Mesendoderm (in vitro differentiated cells): Measurements from ENCODE around the gene CRBN. TPM values are rescaled to one million over a fixed set of nuclear protein-coding genes. Genes with fewer than 3 reads are reported as not detected.

Experiments
- DNase-seq: peaks from one replicate; pipeline ENCODE4 v3.0.0; 2013
- H2AK5ac ChIP-seq: 2 replicates; pipeline ENCODE4 v1.6.1; 2013; ENCODE audit warnings: low read length, inconsistent platforms
- H2BK120ac ChIP-seq: 2 replicates; pipeline ENCODE4 v1.6.1; 2013; ENCODE audit warnings: low read depth, mild to moderate bottlenecking, low read length, moderate library complexity, mixed read lengths
- H2BK15ac ChIP-seq: replicated peaks from 2 replicates; pipeline ENCODE4 v1.6.1; 2013; ENCODE audit warnings: low read depth, mild to moderate bottlenecking, moderate library complexity
- H2BK5ac ChIP-seq: 2 replicates; pipeline ENCODE4 v1.6.1; 2013; ENCODE audit warnings: low read length, inconsistent platforms
- H3K18ac ChIP-seq: 2 replicates; pipeline ENCODE4 v1.6.1; 2013; ENCODE audit warnings: mild to moderate bottlenecking, low read length, mixed read lengths
- H3K23ac ChIP-seq: one replicate; pipeline ENCODE4 v1.6.1; 2013; ENCODE audit warnings: low read length
- H3K27ac ChIP-seq: 2 replicates; pipeline ENCODE4 v1.5.1; 2013; ENCODE audit warnings: low read depth, mild to moderate bottlenecking, inconsistent platforms, low read length, moderate library complexity
- H3K27me3 ChIP-seq: 2 replicates; pipeline ENCODE4 v1.6.1; 2013; ENCODE audit warnings: low read length, control low read depth, mild to moderate bottlenecking, inconsistent platforms; ENCODE audit not compliant: insufficient read depth, poor library complexity
- H3K36me3 ChIP-seq: 2 replicates; pipeline ENCODE4 v1.6.1; 2013; ENCODE audit warnings: low read length, inconsistent platforms; ENCODE audit not compliant: control insufficient read depth, insufficient read depth
- H3K4ac ChIP-seq: one replicate; pipeline ENCODE4 v1.6.1; 2013; ENCODE audit warnings: low read depth, mild to moderate bottlenecking, low read length, moderate library complexity
- H3K4me1 ChIP-seq: 2 replicates; pipeline ENCODE4 v1.6.1; 2013; ENCODE audit warnings: low read depth, low read length, inconsistent platforms; ENCODE audit not compliant: control insufficient read depth
- H3K4me2 ChIP-seq: 2 replicates; pipeline ENCODE4 v1.6.1; 2013; ENCODE audit warnings: low read length
- H3K4me3 ChIP-seq: 2 replicates; pipeline ENCODE4 v1.5.1; 2013; ENCODE audit warnings: mild to moderate bottlenecking, low read length
- H3K56ac ChIP-seq: one replicate; pipeline ENCODE4 v1.6.1; 2013; ENCODE audit warnings: low read length
- H3K79me1 ChIP-seq: 2 replicates; pipeline ENCODE4 v1.6.1; 2013; ENCODE audit warnings: low read length, inconsistent platforms
- H3K79me2 ChIP-seq: 2 replicates; pipeline ENCODE4 v1.6.1; 2013; ENCODE audit warnings: mild to moderate bottlenecking, low read length; ENCODE audit not compliant: control insufficient read depth, insufficient read depth
- H3K9ac ChIP-seq: 2 replicates; pipeline ENCODE4 v1.6.1; 2013; ENCODE audit warnings: low read length, inconsistent platforms
- H4K5ac ChIP-seq: one replicate; pipeline ENCODE4 v1.6.1; 2013; ENCODE audit warnings: low read length
- H4K8ac ChIP-seq: one replicate; pipeline ENCODE4 v1.6.1; 2013; ENCODE audit warnings: low read depth, mild to moderate bottlenecking, control low read depth, low read length, moderate library complexity
- WGBS: extraction: QIAGEN DNeasy Blood & Tissue Kit; methylation state at CpG from one replicate; pipeline ENCODE4 v1.1.7; 2013; ENCODE audit warnings: low lambda C conversion rate, missing lambda C conversion rate; ENCODE audit not compliant: insufficient coverage; ENCODE audit errors: extremely low coverage; 5-methylcytosine and 5-hydroxymethylcytosine counted together
- polyA plus RNA-seq, 2 experiments: library from polyadenylated mRNA; stranded (reverse); fragments of 200-250 nt; gene quantifications; one replicate each; pipeline ENCODE4 v1.2.3, GENCODE V29; 2013

Gene CRBN
- polyA plus RNA-seq (2013, experiment 1 of 2): 21.0 TPM
- 22.0 TPM for polyA plus RNA-seq (2013, experiment 2 of 2)

GRCh38 chr3:3179407-3180094 is at the start of gene CRBN:
TSS of gene CRBN (minus strand) at chr3:3179691. CDS start at chr3:3179687, 4 bp downstream.
- Histone ChIP-seq H4K8ac (no peak within 1 kb of the TSS), H3K36me3 (no peaks in the 10 kb centered on the region), H3K9ac (peak within 1 kb of the TSS; percentile 82), H2AK5ac (no peak within 1 kb of the TSS), H3K4me3 (peak within 1 kb of the TSS; percentile 91), H3K56ac (peak within 1 kb of the TSS; percentile 96), H3K4me2 (peak within 1 kb of the TSS; percentile 90), H4K5ac (peak within 1 kb of the TSS; percentile 96), H3K4me1 (no peaks in the 10 kb centered on the region), H2BK15ac (no peak within 1 kb of the TSS), H3K27me3 (no peaks in the 10 kb centered on the region), H3K79me2 (peaks cover 15% of the 10 kb centered on the region), H3K18ac (no peak within 1 kb of the TSS), H3K79me1 (peaks cover 7% of the 10 kb centered on the region), H3K4ac (no peak within 1 kb of the TSS), H2BK120ac (no peak within 1 kb of the TSS), H2BK5ac (no peak within 1 kb of the TSS), H3K27ac (no peak within 1 kb of the TSS), H3K23ac (no peak within 1 kb of the TSS)
- DNase-seq: peak; percentile 92
- no CpG with 5 or more reads among the region's 56 CpGs for WGBS

- H3K4me3 ChIP-seq: no peak overlapping the region
- H4K8ac ChIP-seq: no peak overlapping the region
- no peak overlapping the region for H3K56ac ChIP-seq
- H2BK120ac ChIP-seq: no peak overlapping the region
- no peak overlapping the region for H3K9ac ChIP-seq
- no peaks in the 10 kb centered on the region for H3K79me2 ChIP-seq
- H4K5ac ChIP-seq: no peak overlapping the region
- no peaks in the 10 kb centered on the region for H3K79me1 ChIP-seq
- H3K4me1 ChIP-seq: no peaks in the 10 kb centered on the region
- DNase-seq: no peak
- H3K4me2 ChIP-seq: no peak overlapping the region
- H3K18ac ChIP-seq: no peak overlapping the region
- no peaks in the 10 kb centered on the region for H3K27me3 ChIP-seq
- no peak overlapping the region for H2BK5ac ChIP-seq
- WGBS: no CpG with 5 or more reads among the region's 1 CpG
- H3K23ac ChIP-seq: no peak overlapping the region
- no peaks in the 10 kb centered on the region for H3K36me3 ChIP-seq
- no peak overlapping the region for H2BK15ac ChIP-seq
- H3K27ac ChIP-seq: no peak overlapping the region
- H3K4ac ChIP-seq: no peak overlapping the region
- H2AK5ac ChIP-seq: no peak overlapping the region
Measured at GRCh38 chr3:3227640-3228039, 48.1 kb upstream of the CRBN start.

- Histone ChIP-seq H2BK120ac (no peak overlapping the region), H3K79me1 (no peaks in the 10 kb centered on the region), H4K8ac (no peak overlapping the region), H3K56ac (no peak overlapping the region), H2BK5ac (no peak overlapping the region), H3K79me2 (no peaks in the 10 kb centered on the region), H3K4me2 (no peak overlapping the region), H4K5ac (no peak overlapping the region), H3K4me3 (no peak overlapping the region), H3K9ac (no peak overlapping the region), H2AK5ac (no peak overlapping the region), H3K4ac (no peak overlapping the region), H3K36me3 (no peaks in the 10 kb centered on the region), H3K27me3 (no peaks in the 10 kb centered on the region), H3K18ac (no peak overlapping the region), H3K27ac (no peak overlapping the region), H3K23ac (no peak overlapping the region), H3K4me1 (no peaks in the 10 kb centered on the region), H2BK15ac (no peak overlapping the region)
- no CpG with 5 or more reads among the region's 2 CpGs for WGBS
- DNase-seq: no peak
Measured at GRCh38 chr3:3221528-3221927, 42.0 kb upstream of the CRBN start.

GRCh38 chr3:3216401-3216800 is 36.9 kb upstream of the CRBN start:
- Histone ChIP-seq H3K4ac (no peak overlapping the region), H3K27me3 (no peaks in the 10 kb centered on the region), H3K18ac (no peak overlapping the region), H3K4me3 (no peak overlapping the region), H3K36me3 (no peaks in the 10 kb centered on the region), H3K4me1 (no peaks in the 10 kb centered on the region), H4K5ac (no peak overlapping the region), H3K9ac (no peak overlapping the region), H3K79me1 (no peaks in the 10 kb centered on the region), H2BK120ac (no peak overlapping the region), H3K23ac (no peak overlapping the region), H3K27ac (no peak overlapping the region), H3K4me2 (no peak overlapping the region), H3K56ac (no peak overlapping the region), H2AK5ac (no peak overlapping the region), H3K79me2 (no peaks in the 10 kb centered on the region), H2BK15ac (no peak overlapping the region), H4K8ac (no peak overlapping the region), H2BK5ac (no peak overlapping the region)
- WGBS: no CpG with 5 or more reads among the region's 4 CpGs
- DNase-seq: no peak

- no peak overlapping the region for H3K23ac ChIP-seq
- no peak overlapping the region for H4K5ac ChIP-seq
- H3K4me3 ChIP-seq: no peak overlapping the region
- H3K9ac ChIP-seq: no peak overlapping the region
- no peak overlapping the region for H3K4ac ChIP-seq
- no peak overlapping the region for H3K27ac ChIP-seq
- no peaks in the 10 kb centered on the region for H3K79me2 ChIP-seq
- H2BK5ac ChIP-seq: no peak overlapping the region
- no peak overlapping the region for H4K8ac ChIP-seq
- no peak overlapping the region for H2BK120ac ChIP-seq
- no peaks in the 10 kb centered on the region for H3K27me3 ChIP-seq
- no peak overlapping the region for H3K56ac ChIP-seq
- DNase-seq: no peak
- no peak overlapping the region for H3K4me2 ChIP-seq
- H3K79me1 ChIP-seq: no peaks in the 10 kb centered on the region
- no CpG with 5 or more reads among the region's 7 CpGs for WGBS
- H3K36me3 ChIP-seq: no peaks in the 10 kb centered on the region
- H3K4me1 ChIP-seq: no peaks in the 10 kb centered on the region
- H2BK15ac ChIP-seq: no peak overlapping the region
- H3K18ac ChIP-seq: peak overlapping the region; percentile 47
- H2AK5ac ChIP-seq: no peak overlapping the region
Measured at GRCh38 chr3:3212781-3213440, 33.4 kb upstream of the CRBN start.
